DOHH2 (cell line): Measurements from ENCODE around the gene CNTN5.

ENCODE experiments used
- CTCF ChIP-seq: fragments of 200-600 bp; sonication (generic); IDR thresholded peaks from one replicate; pipeline ENCODE4 v1.5.1; 2014; ENCODE audit warnings: antibody characterized with exemption, mild to moderate bottlenecking, low read depth, low read length; ENCODE audit not compliant: poor library complexity, severe bottlenecking
- EZH2phosphoT487 ChIP-seq: fragments of 200-600 bp; sonication (generic); IDR thresholded peaks from 2 replicates; pipeline ENCODE4 v1.6.1; 2017; ENCODE audit warnings: borderline replicate concordance, mild to moderate bottlenecking, antibody characterized with exemption, low read length, moderate library complexity, mixed read lengths

- no peak for TF ChIP-seq CTCF
- TF ChIP-seq EZH2phosphoT487: no peak
Measured at GRCh38 chr11:100080821-100081220, 1060.1 kb downstream of the CNTN5 start.
